OCI-LY3 (cell line): ENCODE measurements around the gene CCDC158.

Experiments
- CTCF ChIP-seq: fragments of 200-600, 300-600 bp; sonication (generic); IDR thresholded peaks from 2 replicates; pipeline ENCODE4 v1.5.1; 2014; ENCODE audit warnings: antibody characterized with exemption, low read length, low read depth
- EZH2phosphoT487 ChIP-seq: fragments of 200-600 bp; shearing (Covaris generic); IDR thresholded peaks from 2 replicates; pipeline ENCODE4 v1.6.1; 2018; ENCODE audit warnings: antibody characterized with exemption, mixed run types, low read depth

- TF ChIP-seq CTCF (no peak), EZH2phosphoT487 (no peak)
Observed at GRCh38 chr4:76278583-76278982, 142.4 kb downstream of the CCDC158 start.
